ENCODE data around the gene HAS3.

DNA sequence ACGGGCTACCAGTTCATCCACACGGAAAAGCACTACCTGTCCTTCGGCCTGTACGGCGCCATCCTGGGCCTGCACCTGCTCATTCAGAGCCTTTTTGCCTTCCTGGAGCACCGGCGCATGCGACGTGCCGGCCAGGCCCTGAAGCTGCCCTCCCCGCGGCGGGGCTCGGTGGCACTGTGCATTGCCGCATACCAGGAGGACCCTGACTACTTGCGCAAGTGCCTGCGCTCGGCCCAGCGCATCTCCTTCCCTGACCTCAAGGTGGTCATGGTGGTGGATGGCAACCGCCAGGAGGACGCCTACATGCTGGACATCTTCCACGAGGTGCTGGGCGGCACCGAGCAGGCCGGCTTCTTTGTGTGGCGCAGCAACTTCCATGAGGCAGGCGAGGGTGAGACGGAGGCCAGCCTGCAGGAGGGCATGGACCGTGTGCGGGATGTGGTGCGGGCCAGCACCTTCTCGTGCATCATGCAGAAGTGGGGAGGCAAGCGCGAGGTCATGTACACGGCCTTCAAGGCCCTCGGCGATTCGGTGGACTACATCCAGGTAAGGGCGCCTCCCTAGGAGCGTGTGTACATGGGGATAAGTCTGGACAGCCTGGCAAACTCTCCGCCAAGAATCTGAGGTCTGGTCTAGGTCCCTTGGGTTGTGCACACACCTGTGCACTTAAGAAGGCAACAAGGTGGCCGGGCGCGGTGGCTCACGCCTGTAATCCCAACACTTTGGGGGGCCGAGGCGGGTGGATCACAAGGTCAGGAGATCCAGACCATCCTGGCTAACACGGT, 4.2 kb downstream of the HAS3 start:
- TF ChIP-seq EP300 (IDR thresholded peaks at IDR 0.05) (no peak), POLR2AphosphoS5 (IDR thresholded peaks at IDR 0.05) (no peak), POLR2A (IDR thresholded peaks at IDR 0.05) (no peak)
- TF ChIP-seq, protein P1, sequence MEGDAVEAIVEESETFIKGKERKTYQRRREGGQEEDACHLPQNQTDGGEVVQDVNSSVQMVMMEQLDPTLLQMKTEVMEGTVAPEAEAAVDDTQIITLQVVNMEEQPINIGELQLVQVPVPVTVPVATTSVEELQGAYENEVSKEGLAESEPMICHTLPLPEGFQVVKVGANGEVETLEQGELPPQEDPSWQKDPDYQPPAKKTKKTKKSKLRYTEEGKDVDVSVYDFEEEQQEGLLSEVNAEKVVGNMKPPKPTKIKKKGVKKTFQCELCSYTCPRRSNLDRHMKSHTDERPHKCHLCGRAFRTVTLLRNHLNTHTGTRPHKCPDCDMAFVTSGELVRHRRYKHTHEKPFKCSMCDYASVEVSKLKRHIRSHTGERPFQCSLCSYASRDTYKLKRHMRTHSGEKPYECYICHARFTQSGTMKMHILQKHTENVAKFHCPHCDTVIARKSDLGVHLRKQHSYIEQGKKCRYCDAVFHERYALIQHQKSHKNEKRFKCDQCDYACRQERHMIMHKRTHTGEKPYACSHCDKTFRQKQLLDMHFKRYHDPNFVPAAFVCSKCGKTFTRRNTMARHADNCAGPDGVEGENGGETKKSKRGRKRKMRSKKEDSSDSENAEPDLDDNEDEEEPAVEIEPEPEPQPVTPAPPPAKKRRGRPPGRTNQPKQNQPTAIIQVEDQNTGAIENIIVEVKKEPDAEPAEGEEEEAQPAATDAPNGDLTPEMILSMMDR (IDR thresholded peaks at IDR 0.05) = no peak
